Fibroblast of the aortic adventitia (primary cell): Measurements from ENCODE around the gene TF. TPM values are rescaled to one million over a fixed set of nuclear protein-coding genes. Genes with fewer than 3 reads are reported as not detected.

Source experiments
- DNase-seq: peaks from one replicate; pipeline ENCODE4 v3.0.0-alpha.2; 2010; ENCODE audit warnings: low read depth
- H3K4me3 ChIP-seq: 2 replicates; pipeline ENCODE4 v1.5.1; 2011; ENCODE audit warnings: low read depth, mild to moderate bottlenecking, control low read depth, low read length, moderate library complexity
- CTCF ChIP-seq: IDR thresholded peaks from 2 replicates; pipeline ENCODE4 v1.5.1; 2011; ENCODE audit warnings: mild to moderate bottlenecking, low read length, control low read depth, inconsistent platforms; ENCODE audit not compliant: insufficient read depth
- total RNA-seq: library from RNA; depleted of rRNA; stranded (reverse); fragments of >200 nt; gene quantifications from 2 replicates; pipeline ENCODE4 v1.2.3, GENCODE V29; 2012; ENCODE audit warnings: low replicate concordance

The TF gene
- total RNA-seq, 1 donor = under 0.01 TPM

GRCh38 chr3:133757701-133758567, 11.7 kb downstream of the TF start:
- no peak for TF ChIP-seq CTCF
- no peak overlapping the region for H3K4me3 ChIP-seq
- DNase-seq = no peak

GRCh38 chr3:133758568-133758928, 12.4 kb downstream of the TF start:
- no peak for DNase-seq

GRCh38 chr3:133758964-133759739, 13.0 kb downstream of the TF start:
- DNase-seq = no peak
- H3K4me3 ChIP-seq = no peak overlapping the region
- no peak for TF ChIP-seq CTCF

More at GRCh38 chr3:133758568-133758928, 12.4 kb downstream of the TF start:
- H3K4me3 ChIP-seq = no peak overlapping the region
- no peak for TF ChIP-seq CTCF

GRCh38 chr3:133759740-133760305, 13.6 kb downstream of the TF start:
- no peak for DNase-seq
- no peak for TF ChIP-seq CTCF
- H3K4me3 ChIP-seq = no peak overlapping the region

GRCh38 chr3:133760916-133761315, 14.7 kb downstream of the TF start:
- DNase-seq = no peak
- no peak for TF ChIP-seq CTCF
- H3K4me3 ChIP-seq = no peak overlapping the region

DNA sequence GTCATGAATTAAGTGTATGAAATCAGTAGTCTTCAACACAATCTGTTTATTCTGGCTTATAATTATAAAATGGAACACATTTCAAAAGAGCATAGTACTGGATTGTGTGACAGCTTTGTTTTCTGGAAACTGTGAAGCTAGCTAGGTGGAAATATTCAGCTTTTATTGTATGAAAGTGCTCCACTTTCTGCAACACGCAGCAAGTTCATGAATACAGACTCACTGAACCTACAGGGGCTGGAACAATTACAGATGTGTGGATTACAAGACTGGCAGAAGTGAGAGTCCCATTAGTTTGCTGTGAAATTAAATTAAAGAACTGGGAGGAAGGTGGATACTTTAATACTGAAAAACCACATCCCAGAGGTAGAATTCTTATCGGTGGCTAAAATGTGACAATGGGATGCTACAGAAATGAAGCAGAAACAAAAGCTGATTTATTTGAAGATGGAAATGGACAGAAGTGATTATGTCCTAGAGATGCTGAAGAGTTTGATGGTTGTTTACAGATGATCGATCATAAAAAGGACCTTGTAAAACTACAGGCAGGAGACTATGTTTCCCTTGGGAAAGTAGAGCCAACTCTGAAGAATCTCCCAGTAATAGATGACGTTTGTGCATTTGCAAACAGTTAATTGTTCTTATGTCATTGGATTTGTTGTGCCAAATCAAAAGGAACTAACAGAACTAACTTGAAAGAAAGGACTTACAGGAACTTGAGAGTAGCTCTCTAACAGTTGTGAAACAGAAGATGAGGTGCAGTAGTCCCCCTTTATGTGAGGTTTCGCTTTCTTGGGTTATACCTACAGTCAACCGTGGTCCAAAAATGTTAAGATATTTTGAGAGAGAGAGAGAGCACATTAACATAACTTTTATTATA, 15.7 kb downstream of the TF start:
- TF ChIP-seq CTCF = no peak
- no peak for DNase-seq
- no peak overlapping the region for H3K4me3 ChIP-seq
